ENCODE measurements around the gene ACTL10. TPM values are rescaled to one million over a fixed set of nuclear protein-coding genes. Genes with fewer than 3 reads are reported as not detected.

Gene ACTL10
- total and polyA plus RNA-seq, 2 of the 13 experiments (the other 11 are each of a cell fraction or from before 2014, with no cell fraction given): not detected

GRCh38 chr20:33663161-33664084 is 3.3 kb upstream of the ACTL10 start (continued):
- TF ChIP-seq ASH2L (IDR thresholded peaks at IDR 0.05; ENCODE audit: insufficient read length, low read depth, low read length) (peak; percentile 91), CEBPG (CRISPR knock-in tag; IDR thresholded peaks at IDR 0.05) (no peak; the same call in 1 of the 2 replicates), CENPBD1 (CRISPR knock-in tag; IDR thresholded peaks at IDR 0.05; ENCODE audit: borderline replicate concordance, low read depth) (no peak), ATF4 (CRISPR knock-in tag; IDR thresholded peaks at IDR 0.05) (peak in 1 of 2 experiments; percentile 70; a peak in 1 of 4 replicates), ZNF205 (CRISPR knock-in tag; IDR thresholded peaks at IDR 0.05) (0 out of 2 replicates have a peak, but pooled peaks have one; percentile 88)

- CTCF ChIA-PET (ENCODE audit: low intra/inter-chr PET ratio, low total read pairs): interaction anchor here (1.5 kb wide), 1 partner anchor 68 kb away, joined by 5 read pairs; the partner anchor contains the start of gene ZNF341
- peak; percentile 18 for ATAC-seq
- 0 out of 2 replicates have a peak, but pooled peaks have one; percentile 10 for TF ChIP-seq ETV5 (CRISPR knock-in tag; IDR thresholded peaks at IDR 0.05; ENCODE audit: borderline replicate concordance)
- TF ChIP-seq RBAK (CRISPR knock-in tag; IDR thresholded peaks at IDR 0.05): 0 out of 2 replicates have a peak, but pooled peaks have one; percentile 23
- TF ChIP-seq TEAD2 (CRISPR knock-in tag; IDR thresholded peaks at IDR 0.05): no peak
- TF ChIP-seq SSRP1 (CRISPR knock-in tag; IDR thresholded peaks at IDR 0.05): peak; percentile 45
- no peak for TF ChIP-seq CHCHD3 (CRISPR knock-in tag; IDR thresholded peaks at IDR 0.05)
- no peak for TF ChIP-seq ZNF709 (CRISPR knock-in tag; IDR thresholded peaks at IDR 0.05)
- TF ChIP-seq MBD4 (IDR thresholded peaks at IDR 0.05; ENCODE audit: borderline replicate concordance, low read length): no peak
- TF ChIP-seq ARNTL (CRISPR knock-in tag; IDR thresholded peaks at IDR 0.05): no peak
- no peak for TF ChIP-seq NFKBIZ (CRISPR knock-in tag; IDR thresholded peaks at IDR 0.05)
- 0 out of 2 replicates have a peak, but pooled peaks have one; percentile 21 for TF ChIP-seq MXD3 (CRISPR knock-in tag; IDR thresholded peaks at IDR 0.05)
- peak; percentile 33 for TF ChIP-seq MED8 (CRISPR knock-in tag; IDR thresholded peaks at IDR 0.05; ENCODE audit: insufficient replicate concordance)
- no peak for TF ChIP-seq GLMP (CRISPR knock-in tag; IDR thresholded peaks at IDR 0.05; ENCODE audit: borderline replicate concordance)
- no peak for TF ChIP-seq CCDC6 (CRISPR knock-in tag; IDR thresholded peaks at IDR 0.05)
Observed at GRCh38 chr20:33664085-33664761, 2.5 kb upstream of the ACTL10 start.

More at GRCh38 chr20:33664085-33664761, 2.5 kb upstream of the ACTL10 start:
- no peaks in the 10 kb centered on the region for H4K20me1 ChIP-seq (ENCODE audit: insufficient read depth, low read length)
- H3K27ac ChIP-seq (ENCODE audit: extremely low read length, insufficient read depth, low read length): peak overlapping the region; percentile 65
- peaks cover 8% of the 10 kb centered on the region for H3K79me2 ChIP-seq (ENCODE audit: insufficient read depth, low read length)
- H3K27me3 ChIP-seq (ENCODE audit: control insufficient read depth in 1 of 2, insufficient read depth in 2 of 2, low read length in 2 of 2): no peaks in the 10 kb centered on the region; a peak in 1 of 5 replicates
- H3K4me3 ChIP-seq (replicated peaks in 1 of 3; ENCODE audit: insufficient read depth in 1 of 3, low read depth in 2 of 3, low read length in 3 of 3): peak overlapping the region; percentile 77 to 88 (median 87)
- POLR2A ChIA-PET: interaction anchor here (0.5 to 3.7 kb wide), 22 partner anchors 9 to 448 kb away, joined by 3 to 24 read pairs (median 7); partner anchors contain the start of genes CBFA2T2, CDK5RAP1, CHMP4B and EIF2S2
- H2AFZ ChIP-seq (ENCODE audit: low read length): no peak overlapping the region
- 34% methylated on average over 9 of the region's 9 CpGs for WGBS (ENCODE audit: low lambda C conversion rate)
- TSS peak; percentile 97 for BruUV-seq (replicated peaks)
- FAIRE-seq: peak; percentile 72
- no peaks in the 10 kb centered on the region for H3K9me3 ChIP-seq (ENCODE audit: low read length)
- H3K4me2 ChIP-seq (ENCODE audit: low read depth, low read length): peak overlapping the region; percentile 98
- in situ Hi-C loops (cut with HindIII; ENCODE audit: extremely low pct_ligation_motif_present, low pct_unique_long_range_greater_than_20kb) (no loop called here), intact Hi-C loops (cut with micrococcal nuclease; ENCODE audit: unreplicated experiment) (loop anchor here (5.0 kb wide), 1 partner anchor 262 kb away; the partner anchor contains the start of gene CDK5RAP1)
- peak overlapping the region; percentile 80 for H3K9ac ChIP-seq (ENCODE audit: insufficient read depth, low read depth, low read length)
- DNase-seq (ENCODE audit: low spot score): no peak
- peaks cover 31 to 32% of the 10 kb centered on the region in 2 experiments for H3K36me3 ChIP-seq (replicated peaks in 1 of 2; ENCODE audit: control insufficient read depth in 1 of 2, insufficient read depth in 2 of 2, low read length in 2 of 2)
- peaks cover 28% of the 10 kb centered on the region for H3K4me1 ChIP-seq (ENCODE audit: insufficient read depth, low read length)
